Measurements from ENCODE around the gene TLK1.

DNA sequence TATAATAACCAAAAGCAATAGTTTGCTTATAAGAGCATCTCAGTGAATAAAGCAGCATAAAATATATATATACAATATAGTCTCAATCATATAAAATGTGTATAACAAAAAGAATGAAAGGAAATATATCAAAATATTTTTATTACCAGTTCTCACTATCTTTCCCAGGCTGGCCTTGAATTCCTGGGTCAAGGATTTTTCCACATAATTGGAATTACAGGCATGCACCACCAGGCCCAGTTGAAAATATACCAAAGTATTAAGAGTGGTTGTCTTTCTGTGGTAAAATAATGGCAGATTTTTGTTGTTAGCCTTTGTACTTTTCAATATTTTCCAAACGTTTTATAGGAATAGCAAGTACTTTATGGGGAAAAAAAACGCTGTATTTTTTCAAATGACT is 8.6 kb upstream of the TLK1 start:
- TF ChIP-seq, protein P1, sequence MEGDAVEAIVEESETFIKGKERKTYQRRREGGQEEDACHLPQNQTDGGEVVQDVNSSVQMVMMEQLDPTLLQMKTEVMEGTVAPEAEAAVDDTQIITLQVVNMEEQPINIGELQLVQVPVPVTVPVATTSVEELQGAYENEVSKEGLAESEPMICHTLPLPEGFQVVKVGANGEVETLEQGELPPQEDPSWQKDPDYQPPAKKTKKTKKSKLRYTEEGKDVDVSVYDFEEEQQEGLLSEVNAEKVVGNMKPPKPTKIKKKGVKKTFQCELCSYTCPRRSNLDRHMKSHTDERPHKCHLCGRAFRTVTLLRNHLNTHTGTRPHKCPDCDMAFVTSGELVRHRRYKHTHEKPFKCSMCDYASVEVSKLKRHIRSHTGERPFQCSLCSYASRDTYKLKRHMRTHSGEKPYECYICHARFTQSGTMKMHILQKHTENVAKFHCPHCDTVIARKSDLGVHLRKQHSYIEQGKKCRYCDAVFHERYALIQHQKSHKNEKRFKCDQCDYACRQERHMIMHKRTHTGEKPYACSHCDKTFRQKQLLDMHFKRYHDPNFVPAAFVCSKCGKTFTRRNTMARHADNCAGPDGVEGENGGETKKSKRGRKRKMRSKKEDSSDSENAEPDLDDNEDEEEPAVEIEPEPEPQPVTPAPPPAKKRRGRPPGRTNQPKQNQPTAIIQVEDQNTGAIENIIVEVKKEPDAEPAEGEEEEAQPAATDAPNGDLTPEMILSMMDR (conservative IDR thresholded peaks at IDR 0.05) = no peak
- TF ChIP-seq ZFX (IDR thresholded peaks at IDR 0.05) = no peak

All from C4-2B (cell line).